NCI-H1694 treated with DMSO at 0.1 percent for 48 hours (cell line): Measurements from ENCODE around the gene KCNT2.

Experiments
- DNase-seq: peaks from one replicate; lab custom pipeline; 2025; lab: John Stamatoyannopoulos, UW

KCNT2 gene

DNA sequence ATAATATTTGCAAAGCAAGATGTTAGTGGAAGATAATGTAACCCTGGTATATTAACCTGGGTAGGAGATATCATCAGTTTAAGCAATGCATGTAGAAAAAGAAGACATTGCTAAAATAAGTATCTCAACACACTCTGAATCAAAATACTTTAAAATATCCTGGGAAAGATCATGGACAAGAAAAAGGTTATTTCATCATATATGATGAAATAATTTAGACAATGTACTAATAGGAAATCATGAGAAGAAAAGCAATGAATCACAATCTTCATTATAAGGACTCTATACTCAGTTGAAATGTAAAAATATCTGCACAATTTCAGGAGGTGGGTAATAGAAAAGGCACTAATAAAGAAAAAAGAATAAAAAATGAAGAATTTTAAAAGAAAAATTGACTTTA lies 158.8 kb downstream of the KCNT2 start:
- DNase-seq: no peak

DNA sequence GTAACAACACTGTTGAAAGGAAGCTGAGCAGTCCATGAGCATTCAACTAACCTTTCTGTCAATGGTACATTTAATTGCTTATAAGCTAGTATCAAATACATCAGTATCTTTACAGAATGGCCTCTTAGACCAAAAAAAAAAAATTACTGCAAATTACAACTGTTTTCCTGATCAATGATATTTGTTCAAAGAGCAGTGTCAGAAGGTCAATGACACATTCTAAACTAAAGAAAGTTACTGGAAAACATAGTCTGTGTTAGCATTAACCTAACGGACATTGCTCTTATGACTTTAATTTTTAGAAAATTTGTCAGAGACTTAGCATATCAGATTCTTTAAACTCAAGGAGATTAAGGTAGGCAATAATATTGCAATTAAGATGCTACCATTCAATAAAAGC lies 162.5 kb downstream of the KCNT2 start:
- DNase-seq: no peak

DNA sequence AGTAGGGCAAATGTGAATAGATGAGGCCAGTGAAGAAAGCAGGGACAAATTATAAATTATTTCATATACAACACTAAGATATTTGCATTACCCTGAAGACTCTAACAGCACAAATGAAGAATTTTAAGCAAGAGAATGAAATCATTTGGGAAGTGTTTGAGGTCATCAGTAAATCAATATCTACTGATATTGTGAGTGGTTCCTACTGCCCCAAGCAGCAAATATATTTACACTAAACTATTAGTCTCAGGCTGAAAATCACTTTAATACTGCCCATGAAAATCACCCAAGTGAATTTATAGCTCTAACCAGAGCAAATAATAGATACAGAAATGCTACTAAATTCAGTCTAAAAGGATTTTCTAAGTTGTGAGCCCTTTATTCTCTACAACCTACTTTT lies 163.6 kb downstream of the KCNT2 start:
- DNase-seq: no peak

DNA sequence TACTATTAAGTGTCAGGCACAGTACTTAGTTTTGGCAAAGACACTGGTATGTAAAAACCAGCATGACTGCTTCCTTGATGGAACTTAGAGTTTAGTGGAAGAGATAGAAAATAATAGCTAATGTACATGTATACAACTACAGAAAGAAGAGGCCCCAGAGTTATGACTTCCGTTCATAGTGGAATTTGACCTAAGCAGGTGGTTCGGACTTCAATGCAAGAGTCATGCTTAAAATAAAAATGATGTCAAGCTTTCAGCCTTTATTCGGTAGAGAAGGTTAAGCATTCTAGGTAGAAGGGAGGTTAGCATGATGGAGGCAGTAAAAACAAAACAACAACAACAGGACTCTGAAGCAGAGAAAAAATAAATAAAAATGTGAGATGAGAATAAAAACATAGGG lies 165.9 kb downstream of the KCNT2 start:
- no peak for DNase-seq

DNA sequence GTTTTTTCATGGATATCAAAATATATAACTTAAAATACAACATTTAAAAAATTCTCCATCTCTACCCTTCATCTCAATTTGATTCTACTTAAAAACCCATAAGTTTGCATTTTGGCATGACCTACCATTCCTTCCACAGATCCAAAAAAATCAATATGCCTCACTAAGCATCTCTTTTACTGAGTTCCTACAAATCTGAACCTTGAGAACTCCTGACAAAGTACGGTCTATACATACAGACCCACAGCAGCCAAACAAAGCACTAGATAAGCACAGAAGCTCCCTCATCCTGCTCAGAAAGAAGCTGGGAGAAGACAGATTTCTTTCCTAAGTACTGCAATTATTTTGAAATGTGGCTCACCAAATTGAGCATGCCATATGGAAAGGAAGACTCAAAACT lies 167.5 kb downstream of the KCNT2 start:
- no peak for DNase-seq

DNA sequence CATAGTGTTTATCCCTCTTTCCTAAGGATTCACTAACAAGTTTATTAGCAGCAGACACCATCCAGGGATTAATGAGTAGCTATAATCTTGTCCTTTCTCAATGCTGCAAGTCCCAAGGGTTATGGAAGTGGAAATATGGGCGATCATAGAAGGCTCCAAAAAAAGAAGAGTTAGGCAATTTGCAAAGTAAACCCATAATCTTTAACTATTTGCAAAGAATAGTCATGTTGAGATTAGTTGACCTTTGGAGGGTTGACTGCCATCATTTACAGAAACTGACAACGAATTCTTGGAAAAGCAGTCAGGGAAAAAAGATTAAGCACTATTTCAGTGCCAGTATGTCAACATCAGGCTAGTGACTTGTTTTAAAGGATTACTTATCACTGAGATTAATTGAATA lies 169.9 kb downstream of the KCNT2 start:
- DNase-seq: no peak

DNA sequence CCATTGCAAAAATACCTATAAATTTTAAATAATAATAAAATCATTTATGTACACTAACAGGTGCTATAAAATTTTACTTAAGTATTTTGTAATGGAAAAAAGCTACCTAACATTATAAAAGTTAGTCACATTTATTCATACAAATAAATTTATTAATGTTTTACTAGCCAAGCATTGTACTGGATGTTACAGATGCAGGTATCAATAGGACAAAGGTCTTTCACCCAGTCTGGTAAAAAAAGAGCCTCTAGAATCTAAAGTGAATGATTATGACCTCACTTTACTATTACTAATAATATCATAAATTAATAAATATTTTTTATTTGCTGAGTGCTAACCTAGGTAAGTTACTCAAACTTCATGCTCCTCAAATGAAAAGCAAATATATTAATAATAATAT lies 170.6 kb downstream of the KCNT2 start:
- DNase-seq: no peak

DNA sequence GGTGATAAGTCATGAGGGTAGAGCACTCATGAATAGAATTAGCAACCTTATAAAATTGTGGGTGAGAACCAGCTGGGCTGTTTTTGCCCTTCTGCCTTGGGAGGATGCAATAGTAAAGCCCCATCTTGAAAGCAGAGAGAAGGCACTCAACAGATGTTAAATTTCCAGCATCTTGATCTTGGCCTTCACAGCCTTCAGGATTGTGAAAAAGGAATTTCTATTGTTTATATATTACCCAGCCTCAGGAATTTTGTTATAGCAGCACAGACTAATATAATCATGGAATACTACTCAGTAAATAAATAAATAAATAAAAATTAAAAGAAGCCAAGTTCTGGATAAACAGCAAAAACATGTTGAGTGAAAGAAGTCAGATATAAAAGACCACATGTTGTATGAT lies 175.2 kb downstream of the KCNT2 start:
- DNase-seq: no peak

DNA sequence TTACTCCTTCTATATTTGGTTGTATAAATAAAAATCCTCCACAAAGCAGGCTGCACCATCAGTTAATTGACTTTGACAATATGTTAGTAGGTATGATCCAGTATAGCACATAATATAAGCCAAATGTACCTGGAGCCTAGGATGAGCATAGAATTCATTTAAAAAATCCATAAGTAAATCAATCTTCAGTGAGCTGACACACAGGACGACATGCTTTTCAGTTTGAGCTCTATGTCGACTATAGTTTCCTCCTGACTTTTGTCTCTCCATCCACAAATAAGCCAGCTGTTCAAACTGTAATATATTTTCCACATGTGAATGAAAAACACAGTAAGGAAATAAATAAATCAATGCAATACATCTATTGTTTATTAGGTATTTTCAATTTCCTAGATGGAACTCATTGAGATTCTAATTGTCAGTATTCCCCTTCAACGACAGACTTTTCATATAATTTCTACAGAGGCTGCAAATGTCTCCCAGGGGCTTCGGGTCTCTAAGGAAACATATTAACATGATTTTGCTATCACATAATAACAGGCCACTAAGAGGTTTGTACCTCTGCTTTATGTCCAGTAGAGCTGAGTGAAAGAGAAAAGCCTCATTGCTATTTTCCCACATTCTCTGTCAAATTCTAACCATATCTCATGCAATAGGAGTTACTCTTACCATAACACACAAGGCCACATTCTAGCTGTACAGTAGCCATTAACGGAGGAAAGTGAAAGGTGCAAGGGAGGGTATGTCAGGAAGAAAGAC lies 180.1 kb downstream of the KCNT2 start:
- no peak for DNase-seq

DNA sequence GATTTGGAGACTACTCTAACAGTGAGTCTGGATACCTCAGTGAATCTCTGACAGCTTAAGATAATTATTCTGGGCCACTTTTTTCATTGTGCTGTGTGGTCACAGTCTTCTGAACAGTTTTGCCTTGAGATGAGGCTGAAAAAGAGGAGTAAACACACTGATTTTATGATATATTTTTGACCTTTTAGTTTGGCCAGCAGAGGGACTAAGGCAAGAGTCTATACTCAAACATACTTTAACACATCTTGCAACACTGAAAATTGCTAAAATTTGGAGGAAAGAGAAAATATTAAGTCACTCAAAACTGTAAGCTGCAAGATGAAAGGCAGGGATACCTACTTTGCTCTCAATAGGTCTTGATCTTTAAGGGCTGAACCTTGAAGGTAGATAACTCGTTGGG lies 182.7 kb downstream of the KCNT2 start:
- no peak for DNase-seq

DNA sequence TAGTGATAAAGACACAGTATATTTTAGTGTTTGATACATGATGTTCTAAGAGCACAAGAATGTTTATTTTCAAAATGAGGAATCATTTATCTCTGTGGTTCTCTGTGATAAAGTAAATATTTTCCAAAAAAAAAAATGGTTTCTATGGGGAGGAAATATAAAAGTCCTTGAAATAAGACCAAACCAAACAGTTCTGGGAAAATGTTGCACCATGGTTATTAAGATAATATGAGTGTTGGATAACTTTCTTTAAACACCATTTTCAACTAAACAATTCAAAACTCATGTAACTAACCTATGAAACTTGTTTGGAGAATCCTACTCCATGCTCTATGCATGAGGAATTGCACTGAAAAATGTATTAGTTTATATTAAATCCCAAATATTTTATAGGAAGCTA lies 184.6 kb downstream of the KCNT2 start:
- DNase-seq: no peak

DNA sequence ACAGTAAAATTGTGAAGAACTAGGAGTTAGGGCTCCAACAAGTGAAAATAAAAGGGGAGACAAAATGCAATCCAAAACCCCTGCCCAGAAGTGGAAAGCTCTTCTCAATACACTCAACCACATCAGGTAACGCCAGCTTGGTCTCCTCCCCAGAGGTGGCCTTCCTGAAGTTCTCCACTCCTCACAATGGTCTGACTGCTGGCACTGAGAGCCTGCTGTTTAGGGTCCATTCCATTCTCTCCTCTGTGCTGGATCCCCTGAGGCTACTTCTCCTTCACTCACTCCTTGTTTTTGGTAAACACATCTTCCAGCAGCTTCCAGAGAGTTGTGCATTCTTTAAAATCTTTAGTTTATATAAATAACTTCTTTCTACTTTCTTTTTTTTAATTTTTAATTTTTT lies 189.5 kb downstream of the KCNT2 start:
- no peak for DNase-seq

DNA sequence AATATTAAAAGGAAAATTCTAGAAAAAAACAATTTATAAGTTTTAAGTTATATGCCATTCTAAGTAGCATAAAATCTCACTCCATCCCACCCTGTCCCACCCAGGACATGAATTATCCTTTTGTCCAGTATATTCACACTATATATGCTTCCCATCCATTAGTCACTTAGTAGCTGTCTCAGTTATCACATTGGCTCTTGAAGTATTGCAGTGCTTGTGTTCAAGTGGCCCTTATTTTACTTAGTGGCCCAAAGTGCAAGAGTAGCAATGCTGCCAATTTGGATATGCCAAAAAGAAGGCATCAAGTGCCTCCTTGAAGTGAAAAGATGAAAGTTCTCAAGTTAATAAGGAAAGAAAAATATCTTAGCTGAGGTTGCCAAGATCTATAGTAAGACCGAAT lies 192.3 kb downstream of the KCNT2 start:
- no peak for DNase-seq

DNA sequence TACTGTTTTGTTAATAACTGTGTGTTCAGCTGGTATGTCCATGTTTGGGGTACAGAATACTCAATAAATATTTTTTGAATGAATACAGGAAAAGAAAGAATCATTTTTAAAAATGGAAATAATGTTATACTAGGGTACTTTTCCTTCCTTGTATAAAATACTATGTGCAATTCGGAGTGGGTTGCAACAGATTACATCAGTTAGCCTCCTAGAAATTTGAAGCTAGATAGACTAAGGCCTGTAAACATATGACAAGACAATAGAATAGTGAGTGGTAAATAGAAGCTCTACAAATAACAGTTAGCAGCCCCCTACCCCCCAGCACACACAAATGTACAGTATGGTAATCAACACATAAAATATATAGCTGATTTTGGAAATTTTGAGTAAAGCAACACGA lies 195.9 kb downstream of the KCNT2 start:
- DNase-seq: no peak

DNA sequence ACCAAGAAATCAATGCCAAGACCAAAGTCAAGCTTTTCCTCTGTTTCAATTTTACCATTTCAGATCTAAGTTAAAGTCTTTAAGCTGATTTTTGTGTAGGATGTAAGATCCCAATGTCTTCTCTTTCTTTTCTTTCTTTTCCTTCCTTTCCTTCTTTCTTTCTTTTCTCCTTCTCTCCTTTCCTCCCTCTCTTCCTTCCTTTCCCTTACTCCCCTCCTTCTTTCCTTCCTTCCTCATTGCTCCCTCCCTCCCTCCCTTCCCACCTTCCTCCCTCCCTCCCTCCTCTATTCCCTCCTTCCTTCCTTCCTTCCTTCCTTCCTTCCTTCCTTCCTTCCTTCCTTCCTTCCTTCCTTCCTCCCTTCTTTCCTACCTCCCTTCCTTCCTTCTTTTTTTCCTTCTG lies 197.5 kb downstream of the KCNT2 start:
- DNase-seq: no peak

DNA sequence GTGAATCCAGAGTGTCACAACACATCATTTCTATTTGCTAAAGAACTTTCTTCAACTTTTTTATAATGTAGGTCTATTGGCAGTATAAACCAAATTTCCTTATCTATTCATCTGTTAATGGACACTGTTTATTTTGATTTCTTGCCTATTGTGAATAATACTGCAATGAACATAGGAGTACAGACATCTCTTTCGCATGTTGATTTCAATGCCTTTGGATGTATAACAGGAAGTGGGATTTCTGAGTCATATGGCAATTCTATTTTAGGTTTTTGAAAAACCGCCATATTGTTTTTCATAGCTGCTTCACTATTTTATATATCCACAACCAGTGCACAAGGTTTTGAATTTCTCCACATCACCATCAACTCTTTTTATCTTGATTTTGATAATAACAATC lies 198.7 kb downstream of the KCNT2 start:
- no peak for DNase-seq

DNA sequence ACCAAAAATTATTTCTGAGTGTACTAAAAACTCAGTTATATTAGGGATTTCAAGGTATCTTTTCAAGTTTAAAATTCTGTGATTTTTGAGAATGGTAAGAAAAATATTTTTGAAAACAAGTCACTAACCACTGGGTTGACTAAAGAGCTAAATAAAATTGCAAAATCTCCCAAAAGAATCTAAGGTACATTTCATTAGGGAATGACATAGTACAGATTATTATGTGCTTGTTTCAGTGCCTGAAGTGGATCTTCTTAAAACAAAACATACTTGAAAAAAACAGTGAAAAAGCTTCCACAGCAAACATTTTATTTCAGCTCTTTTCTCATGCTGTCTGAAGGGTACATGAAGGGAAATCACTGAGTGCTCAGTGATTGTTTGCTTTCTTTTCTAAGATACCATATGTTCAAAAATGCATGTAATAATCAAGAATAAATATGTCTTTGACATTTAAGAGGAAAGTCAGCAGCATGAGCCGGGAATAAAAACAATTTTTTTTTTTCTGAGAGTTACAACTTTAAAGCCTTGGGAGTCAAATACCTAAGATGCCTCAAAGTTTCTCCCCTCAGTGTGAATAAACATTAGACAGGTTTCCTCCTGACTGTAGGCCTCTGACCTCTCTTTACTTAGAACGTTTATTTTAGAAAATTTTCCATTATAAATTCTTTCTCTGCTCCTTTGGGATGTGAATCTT lies 200.7 kb downstream of the KCNT2 start:
- no peak for DNase-seq

DNA sequence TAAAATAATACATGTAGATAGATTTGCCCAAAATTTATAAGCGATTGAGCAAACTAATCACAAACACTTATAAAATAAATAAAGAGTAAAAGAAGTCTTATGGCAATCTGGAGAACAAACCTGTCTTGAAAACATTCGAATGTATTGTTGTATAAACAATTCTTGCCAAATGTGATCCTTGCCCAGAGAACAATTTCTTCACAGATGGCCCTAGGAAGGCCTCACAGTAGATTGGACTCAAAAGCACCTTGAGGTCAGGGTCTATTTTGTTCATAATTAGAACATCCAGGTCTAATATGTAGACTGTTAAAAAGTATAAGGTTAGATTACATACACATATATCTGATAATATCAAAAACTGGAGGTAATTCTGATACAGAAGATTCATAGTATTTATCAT lies 202.4 kb downstream of the KCNT2 start:
- no peak for DNase-seq

DNA sequence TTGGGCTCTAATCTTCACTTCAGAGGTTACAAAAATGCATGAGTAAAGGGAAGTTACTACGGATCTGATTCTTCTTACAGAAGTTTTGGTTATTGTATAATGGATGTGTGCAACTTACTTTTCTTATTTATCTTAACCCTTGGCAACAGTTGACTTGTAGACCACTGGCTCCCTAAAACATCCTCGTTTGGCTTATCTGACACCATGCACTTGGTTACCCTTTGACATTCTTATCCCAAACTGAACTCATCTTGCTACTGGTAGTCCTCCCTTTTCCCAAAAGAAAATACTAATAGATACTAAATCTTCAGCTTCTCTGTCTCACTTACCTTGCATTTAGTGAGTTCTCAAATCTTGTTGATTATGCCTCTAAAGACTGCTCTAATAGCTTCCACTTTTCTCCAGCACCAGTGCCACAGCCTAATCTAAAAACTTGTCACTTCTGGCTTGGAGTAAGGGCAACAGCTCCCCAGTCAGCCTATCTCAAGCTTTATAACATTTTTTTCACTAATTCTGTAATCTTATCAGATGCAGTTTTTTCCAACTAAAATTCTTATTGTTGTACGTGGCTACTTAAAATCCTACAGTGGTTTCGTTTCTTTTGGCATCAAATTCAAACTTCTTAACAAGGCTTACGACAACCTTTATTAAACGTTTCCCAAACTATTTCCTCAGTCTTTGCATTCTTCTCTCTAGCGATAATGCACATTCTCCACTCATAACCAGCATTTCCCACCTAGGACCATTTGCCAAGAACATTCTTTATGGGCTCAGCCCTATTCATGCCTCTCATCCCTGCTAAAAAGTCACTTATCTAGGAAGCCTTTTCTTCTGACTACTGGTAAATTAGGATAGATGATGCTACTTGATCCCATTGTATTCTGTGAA lies 204.2 kb downstream of the KCNT2 start:
- DNase-seq: no peak

DNA sequence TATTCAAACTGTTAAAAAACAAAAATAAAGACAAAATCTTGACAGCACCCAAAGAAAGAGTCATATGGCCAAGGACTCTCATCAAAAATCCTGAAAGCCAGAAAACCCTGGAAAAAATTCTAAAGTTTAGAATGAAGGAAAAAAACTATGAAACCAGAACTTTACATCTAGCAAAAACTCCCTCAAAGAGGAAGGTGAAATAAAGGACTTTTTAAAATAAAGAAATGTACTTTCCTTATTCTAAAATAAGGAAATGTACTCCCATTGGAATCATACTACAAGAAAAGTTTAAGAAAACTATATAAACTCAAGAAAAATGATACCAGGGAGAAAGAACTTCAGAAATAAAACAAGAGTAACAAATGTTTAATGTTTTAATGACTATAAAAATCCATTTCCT lies 206.3 kb downstream of the KCNT2 start:
- DNase-seq: no peak

DNA sequence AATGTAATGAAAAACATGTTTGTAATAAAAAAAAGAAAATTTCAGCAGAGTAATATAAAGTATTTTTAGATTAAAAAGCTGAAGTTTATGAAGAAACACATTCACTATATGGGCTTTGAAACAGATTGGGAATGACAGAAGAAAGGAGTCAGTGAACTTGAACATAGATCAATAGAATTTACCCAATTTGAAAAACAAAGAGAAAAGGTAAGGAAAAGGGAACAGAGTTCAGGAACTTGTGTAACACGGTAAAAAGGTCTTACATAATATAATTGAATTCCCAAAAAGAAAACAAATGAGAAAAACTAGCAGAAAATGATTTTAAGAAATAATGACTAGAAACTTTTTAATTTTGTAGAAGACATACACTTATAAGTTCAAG lies 206.8 kb downstream of the KCNT2 start:
- DNase-seq: no peak

DNA sequence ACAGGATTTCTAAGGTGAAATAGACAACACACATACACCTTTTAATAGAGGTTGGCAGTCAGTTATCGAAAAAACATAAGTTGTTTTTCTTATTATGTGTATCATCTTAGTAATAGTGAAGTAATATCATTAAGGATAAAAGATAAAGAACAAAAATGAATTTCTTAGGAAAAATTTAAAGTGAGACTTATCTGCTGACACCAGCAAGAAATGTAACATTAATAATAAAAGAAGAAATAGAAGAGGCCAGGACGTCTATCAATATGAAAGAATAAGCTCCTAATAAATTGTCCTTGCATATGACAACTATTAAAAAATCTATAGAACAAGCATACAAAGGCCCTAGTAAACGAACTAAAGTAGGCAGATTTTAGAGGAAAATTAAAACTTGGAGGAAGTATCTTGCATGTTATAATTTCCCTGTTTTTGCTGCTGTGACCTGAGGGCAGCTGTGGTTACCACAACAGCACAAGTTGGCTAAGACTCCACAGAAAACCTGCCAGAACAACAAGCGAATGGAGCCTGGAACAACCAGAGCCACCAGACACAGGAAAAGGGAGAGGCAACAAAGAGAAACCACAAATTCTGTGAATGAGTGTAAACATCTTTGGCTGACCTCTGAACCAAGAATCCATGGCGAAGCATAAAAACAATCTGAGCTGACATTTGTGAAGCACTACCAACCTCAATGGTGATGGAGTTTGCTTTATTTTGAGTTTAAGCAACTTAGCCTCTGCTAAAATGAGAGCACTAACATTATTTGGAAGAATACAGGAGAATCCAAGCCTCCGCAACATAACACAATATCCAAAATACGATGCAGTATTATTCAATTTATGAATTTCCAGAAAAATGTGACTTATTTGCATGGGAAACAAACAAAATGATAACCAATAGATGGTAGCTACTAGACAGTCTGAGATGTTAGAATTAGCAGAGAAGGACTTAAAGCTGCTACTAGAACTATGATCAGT lies 207.5 kb downstream of the KCNT2 start:
- no peak for DNase-seq
